Raji (cell line): ENCODE results near the gene TACC2.

Source experiments
- POLR2A ChIP-seq: IDR thresholded peaks from 2 replicates; pipeline ENCODE4 v1.6.1; 2011; ENCODE audit warnings: low read depth, low read length, control low read depth; ENCODE audit not compliant: insufficient read depth

The TACC2 gene

DNA sequence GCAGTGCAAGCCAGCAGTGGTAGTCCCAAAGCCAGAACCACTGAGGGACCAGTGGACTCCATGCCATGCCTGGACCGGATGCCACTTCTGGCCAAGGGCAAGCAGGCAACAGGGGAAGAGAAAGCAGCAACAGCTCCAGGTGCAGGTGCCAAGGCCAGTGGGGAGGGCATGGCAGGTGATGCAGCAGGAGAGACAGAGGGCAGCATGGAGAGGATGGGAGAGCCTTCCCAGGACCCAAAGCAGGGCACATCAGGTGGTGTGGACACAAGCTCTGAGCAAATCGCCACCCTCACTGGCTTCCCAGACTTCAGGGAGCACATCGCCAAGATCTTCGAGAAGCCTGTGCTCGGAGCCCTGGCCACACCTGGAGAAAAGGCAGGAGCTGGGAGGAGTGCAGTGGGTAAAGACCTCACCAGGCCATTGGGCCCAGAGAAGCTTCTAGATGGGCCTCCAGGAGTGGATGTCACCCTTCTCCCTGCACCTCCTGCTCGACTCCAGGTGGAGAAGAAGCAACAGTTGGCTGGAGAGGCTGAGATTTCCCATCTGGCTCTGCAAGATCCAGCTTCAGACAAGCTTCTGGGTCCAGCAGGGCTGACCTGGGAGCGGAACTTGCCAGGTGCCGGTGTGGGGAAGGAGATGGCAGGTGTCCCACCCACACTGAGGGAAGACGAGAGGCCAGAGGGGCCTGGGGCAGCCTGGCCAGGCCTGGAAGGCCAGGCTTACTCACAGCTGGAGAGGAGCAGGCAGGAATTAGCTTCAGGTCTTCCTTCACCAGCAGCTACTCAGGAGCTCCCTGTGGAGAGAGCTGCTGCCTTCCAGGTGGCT is 97.7 kb downstream of the TACC2 start:
- no peak for TF ChIP-seq POLR2A

DNA sequence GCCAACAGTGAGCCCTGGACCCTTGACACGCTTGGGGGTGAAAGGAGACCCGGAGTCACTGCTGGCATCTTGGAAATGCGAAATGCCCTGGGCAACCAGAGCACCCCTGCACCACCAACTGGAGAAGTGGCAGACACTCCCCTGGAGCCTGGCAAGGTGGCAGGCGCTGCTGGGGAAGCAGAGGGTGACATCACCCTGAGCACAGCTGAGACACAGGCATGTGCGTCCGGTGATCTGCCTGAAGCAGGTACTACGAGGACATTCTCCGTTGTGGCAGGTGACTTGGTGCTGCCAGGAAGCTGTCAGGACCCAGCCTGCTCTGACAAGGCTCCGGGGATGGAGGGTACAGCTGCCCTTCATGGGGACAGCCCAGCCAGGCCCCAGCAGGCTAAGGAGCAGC is 98.5 kb downstream of the TACC2 start:
- TF ChIP-seq POLR2A: no peak

DNA sequence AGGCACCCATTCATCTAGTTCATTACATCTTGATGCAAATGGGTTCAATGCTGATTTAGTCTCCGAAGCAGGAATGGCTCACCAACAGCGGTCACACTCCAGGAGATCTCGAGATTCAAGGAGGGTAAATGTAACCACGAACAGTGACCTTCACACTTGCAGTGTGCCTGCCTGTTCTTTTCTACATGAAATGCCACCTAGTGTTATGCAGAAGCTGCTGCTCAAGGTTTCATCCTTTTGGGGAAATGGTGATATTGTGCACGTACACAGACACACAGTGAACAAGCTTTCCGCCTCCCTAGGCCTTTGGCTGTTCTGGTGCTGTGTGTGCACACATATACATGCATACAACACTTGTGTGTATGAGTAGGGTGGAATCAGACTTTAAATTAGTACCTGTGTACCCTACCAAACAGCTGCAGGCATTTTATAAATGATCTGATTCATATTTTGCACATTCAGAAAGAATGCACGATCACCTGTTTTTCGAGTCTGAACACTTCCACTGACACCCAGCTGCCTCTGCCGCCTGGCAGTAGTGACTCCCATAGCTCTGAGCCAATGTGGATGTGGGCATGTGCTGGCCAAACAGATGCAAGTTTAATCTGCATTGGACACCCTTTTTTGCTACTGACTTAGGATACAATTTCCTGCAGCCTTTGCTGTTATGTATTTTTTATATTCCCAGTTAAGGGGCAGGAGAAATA is 100.5 kb downstream of the TACC2 start:
- no peak for TF ChIP-seq POLR2A

GRCh38 chr10:122091722-122092121 is 102.8 kb downstream of the TACC2 start:
- no peak for TF ChIP-seq POLR2A

DNA sequence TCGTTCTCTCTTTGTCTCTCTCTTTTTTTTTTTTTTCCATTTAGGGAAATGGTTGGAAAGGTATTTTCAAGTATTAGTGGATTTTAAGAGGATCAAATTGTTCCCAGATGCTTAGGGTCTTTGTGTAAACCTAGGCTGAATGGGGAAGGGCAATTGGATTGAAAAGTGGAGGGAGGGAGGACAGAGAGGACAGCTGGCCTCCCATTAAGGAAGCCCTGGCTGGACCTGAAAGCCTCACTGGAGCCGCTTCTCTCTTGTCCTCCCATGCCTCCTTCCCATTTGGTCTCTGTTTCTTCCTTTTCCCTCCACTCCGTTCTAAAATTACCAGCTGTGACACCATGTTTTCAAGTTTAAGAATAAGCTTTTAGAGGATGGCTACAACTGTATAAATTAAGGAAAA is 104.1 kb downstream of the TACC2 start:
- TF ChIP-seq POLR2A: no peak

DNA sequence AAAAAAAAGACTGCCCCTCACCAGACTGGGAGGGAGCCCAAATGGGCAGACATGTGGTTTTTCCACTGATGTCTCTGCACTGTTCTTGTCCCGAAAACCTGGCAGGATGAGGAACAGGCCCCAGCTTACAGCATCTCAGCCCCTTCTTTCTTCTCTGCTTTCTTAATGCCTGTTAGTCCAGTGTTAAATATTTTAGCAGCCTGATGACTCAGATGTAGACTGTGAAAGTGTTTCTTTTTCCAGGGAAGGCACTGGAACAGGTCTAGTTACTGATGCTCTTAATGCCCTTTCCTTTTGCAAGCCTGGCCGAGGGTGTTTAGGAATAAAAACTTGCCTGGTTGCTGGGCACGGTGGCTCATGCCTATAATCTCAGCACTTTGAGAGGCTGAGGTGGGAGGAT is 107.7 kb downstream of the TACC2 start:
- no peak for TF ChIP-seq POLR2A

DNA sequence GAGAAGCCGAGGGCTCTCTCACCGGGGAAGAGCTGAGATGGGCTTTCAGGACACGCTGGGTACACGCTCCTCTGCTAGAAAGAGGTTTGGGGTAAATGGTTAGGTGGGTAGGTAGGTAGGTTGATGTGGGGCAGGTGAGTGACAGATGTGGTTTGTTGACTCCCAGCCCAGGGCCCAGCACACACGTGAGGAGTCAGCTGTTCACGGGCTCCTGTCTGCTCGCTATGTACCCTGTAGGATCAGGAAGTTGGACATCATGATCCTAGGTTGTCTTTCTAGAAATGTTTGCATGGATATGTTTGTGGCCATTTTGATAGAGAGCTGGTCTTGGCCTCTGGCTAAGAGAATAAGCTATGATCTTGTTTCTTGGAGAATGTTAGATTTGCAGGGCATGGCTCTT is 109.0 kb downstream of the TACC2 start:
- no peak for TF ChIP-seq POLR2A

GRCh38 chr10:122098924-122099323 is 110.0 kb downstream of the TACC2 start:
- no peak for TF ChIP-seq POLR2A

DNA sequence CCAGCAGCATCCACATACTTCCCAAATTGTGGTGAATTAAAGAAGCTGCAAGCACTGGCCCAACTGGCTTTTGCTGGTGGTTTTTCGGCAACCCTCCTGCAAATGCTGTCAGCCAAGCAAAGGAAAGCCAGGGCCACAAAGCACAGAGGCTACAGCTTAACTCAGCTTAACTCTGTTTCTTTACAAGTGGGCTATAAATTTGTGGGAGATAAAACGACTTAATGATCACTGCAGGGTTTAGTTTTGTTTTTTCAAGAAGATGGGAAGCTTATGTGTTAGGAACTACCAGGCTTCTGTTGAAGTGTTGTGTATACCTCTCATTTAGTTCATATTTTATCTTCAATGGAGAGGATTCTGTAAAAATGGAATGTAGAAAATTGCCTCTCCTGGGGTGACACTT is 110.6 kb downstream of the TACC2 start:
- no peak for TF ChIP-seq POLR2A

GRCh38 chr10:122102146-122102868 is 113.3 kb downstream of the TACC2 start:
- no peak for TF ChIP-seq POLR2A

DNA sequence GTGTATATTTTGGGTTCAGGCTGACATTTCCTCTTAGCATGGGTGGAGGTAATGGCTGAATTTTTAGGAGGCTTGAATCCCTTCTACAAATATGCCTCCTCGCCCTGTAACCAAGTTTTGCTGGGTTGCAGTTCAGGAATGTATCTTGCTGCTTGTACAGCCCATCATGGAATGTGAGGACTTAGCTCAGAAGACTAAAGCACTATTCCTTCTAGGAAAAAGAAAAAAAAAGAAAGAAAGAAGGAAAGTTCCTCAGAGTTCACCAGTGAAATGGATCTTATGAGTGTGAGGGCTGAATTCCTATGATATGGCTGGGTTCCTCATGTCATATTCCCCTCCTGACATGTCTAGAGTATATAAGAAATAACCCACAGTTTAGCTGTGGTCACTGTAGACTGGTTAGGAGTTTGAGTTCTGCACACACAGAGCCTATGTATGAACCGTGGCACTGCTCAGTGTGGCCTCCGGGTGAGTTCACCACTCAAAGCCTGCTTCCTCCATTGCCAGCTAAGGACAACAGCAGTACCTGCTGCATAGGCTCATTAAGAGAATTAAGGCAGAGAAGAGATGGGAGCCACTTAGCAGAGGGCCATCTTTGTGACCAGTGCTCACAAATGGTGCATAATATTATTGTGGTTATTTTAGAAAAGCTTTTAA is 114.0 kb downstream of the TACC2 start:
- no peak for TF ChIP-seq POLR2A

DNA sequence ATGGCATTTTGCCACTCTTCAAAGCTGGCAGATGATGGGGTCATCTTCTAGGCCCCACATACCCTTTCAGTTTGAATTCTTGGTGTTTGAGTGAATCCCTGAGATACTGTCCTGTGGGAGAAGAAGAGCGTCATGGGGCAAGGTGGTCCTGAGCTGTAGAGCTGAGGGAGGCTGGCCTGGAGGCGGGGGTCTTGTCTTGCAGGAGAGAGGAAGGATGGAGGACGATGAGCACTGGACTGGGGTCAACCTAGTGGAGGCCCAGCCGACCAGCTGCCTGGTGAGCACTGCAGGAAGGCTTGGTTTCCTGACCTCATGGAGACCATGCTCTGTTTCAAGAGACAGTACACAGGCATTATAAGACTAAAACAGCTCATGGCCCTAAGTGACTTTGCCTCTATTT is 114.6 kb downstream of the TACC2 start:
- TF ChIP-seq POLR2A: no peak

DNA sequence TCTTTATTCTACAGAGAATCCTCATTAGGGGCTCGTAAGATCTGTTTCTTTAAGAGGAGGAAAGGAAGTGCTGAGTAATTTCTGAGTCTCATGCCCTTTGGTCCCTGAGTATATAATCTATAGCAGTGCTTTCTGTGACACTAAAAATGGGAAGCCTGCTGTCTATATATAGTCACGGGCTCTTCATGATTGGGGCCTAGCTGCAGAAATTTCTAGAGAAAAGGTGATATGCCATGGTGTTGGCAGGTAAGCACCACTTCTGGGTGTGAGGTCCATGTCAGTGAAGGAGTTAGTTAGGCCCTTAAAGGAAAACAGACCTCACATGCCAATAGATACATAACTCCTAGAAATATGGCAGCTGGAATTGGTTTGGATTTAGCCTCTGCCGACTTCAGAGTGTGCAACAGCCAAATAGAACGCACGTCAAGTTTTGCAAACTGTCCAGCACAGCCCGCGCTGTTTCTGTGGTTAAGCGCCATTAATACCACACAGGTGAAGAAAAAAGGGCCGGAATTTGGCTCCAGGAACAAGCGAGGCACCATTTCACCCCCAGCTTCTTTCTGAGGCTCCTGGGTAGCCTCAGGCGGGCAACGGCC is 123.2 kb downstream of the TACC2 start:
- TF ChIP-seq POLR2A: no peak

- no peak for TF ChIP-seq POLR2A
Observed at GRCh38 chr10:122112625-122113160, 123.7 kb downstream of the TACC2 start.
